Gastrocnemius medialis (tissue), 4 donors: ENCODE data around the gene GNRHR.

Experiments used
- CTCF ChIP-seq, 5 experiments: fragments of 450-650 bp in 3 of 5; fragments of 200-600 bp in 2 of 5; sonication (generic) in 2 of 5; IDR thresholded peaks in 4 of 5; conservative IDR thresholded peaks in 1 of 5; 1 replicate in 4 of 5; 2 replicates in 1 of 5; pipeline ENCODE4 v1.5.1; 2016 to 2019; ENCODE audit warnings: antibody characterized with exemption in 5 of 5, mild to moderate bottlenecking in 3 of 5, moderate library complexity in 3 of 5
- POLR2A ChIP-seq, 2 donors: fragments of 450-650 bp; IDR thresholded peaks; one replicate each; pipeline ENCODE4 v1.6.1; 2017; ENCODE audit warnings: antibody characterized with exemption in 2 of 2, mild to moderate bottlenecking in 2 of 2, moderate library complexity in 2 of 2

GRCh38 chr4:67736262-67736661 lies 17.9 kb downstream of the GNRHR start:
- TF ChIP-seq CTCF (IDR thresholded peaks at IDR 0.05 in 4 of 5, conservative IDR thresholded peaks at IDR 0.05 in 1 of 5) (no peak), POLR2A (IDR thresholded peaks at IDR 0.05) (no peak)
